Endothelial cell of umbilical vein (primary cell): ENCODE measurements around the gene NAV3. TPM values are rescaled to one million over a fixed set of nuclear protein-coding genes. Genes with fewer than 3 reads are reported as not detected.

ENCODE experiments used
- BruUV-seq: library from RNA; stranded (reverse); fragments of 400-500 nt; replicated peaks from 2 replicates; lab custom pipeline; 2021; lab: Mats Ljungman, UMichigan
- CTCF ChIA-PET: fragments of 300-600, 350-600 bp; sonication (Branson Sonifier 250); formaldehyde crosslinking; loops from one replicate; lab custom pipeline; 2021; ENCODE audit warnings: antibody characterized with exemption, inconsistent platforms; lab: Charles Lee
- POLR2A ChIA-PET: fragments of 300-600, 350-600 bp; sonication (Branson Sonifier 250); formaldehyde crosslinking; loops from one replicate; lab custom pipeline; 2021; ENCODE audit warnings: antibody characterized with exemption, inconsistent platforms; lab: Charles Lee
- DNase-seq: peaks from one replicate; pipeline ENCODE4 v3.0.0-alpha.2; 2011; ENCODE audit warnings: low read depth, low spot score
- FAIRE-seq: peaks from 2 replicates; lab custom pipeline; 2011; peaks lifted over from hg19 to GRCh38; lab: Jason Lieb, UNC
- H2AFZ ChIP-seq: 2 replicates; pipeline ENCODE4 v1.6.0; 2012; ENCODE audit warnings: low read depth, low read length, control low read depth, inconsistent platforms
- H3K27ac ChIP-seq: 2 replicates; pipeline ENCODE4 v1.5.1; 2011; ENCODE audit warnings: low read depth, mild to moderate bottlenecking, control low read depth, low read length, moderate library complexity; ENCODE audit not compliant: insufficient read depth
- H3K27me3 ChIP-seq, 2 experiments: 2 replicates each; pipeline versions ENCODE4 v1.6.0 to v1.6.1; 2011; ENCODE audit warnings: low read length in 2 of 2, mixed read lengths in 1 of 2; ENCODE audit not compliant: control insufficient read depth in 2 of 2, insufficient read depth in 2 of 2
- H3K36me3 ChIP-seq, 2 experiments: 2 replicates in 1 of 2; 3 replicates in 1 of 2; pipeline ENCODE4 v1.5.1; 2011; ENCODE audit warnings: low read length in 2 of 2, mild to moderate bottlenecking in 1 of 2, moderate library complexity in 1 of 2; ENCODE audit not compliant: control insufficient read depth in 2 of 2, insufficient read depth in 2 of 2; ENCODE audit errors: extremely low read depth in 1 of 2
- H3K4me1 ChIP-seq: 3 replicates; pipeline ENCODE4 v1.5.1; 2011; ENCODE audit warnings: mild to moderate bottlenecking, low read length; ENCODE audit not compliant: control insufficient read depth, insufficient read depth; ENCODE audit errors: extremely low read depth
- H3K4me2 ChIP-seq: 2 replicates; pipeline ENCODE4 v1.6.1; 2011; ENCODE audit warnings: low read length, control low read depth, mixed read lengths; ENCODE audit not compliant: insufficient read depth
- H3K4me3 ChIP-seq, 3 experiments: fragments of 200-600 bp in 1 of 3; sonication (generic), shearing (Covaris generic) in 1 of 3; replicated peaks in 1 of 3; 2 replicates each; pipeline ENCODE4 v1.5.1; 2011 to 2016; ENCODE audit warnings: control low read depth in 3 of 3, low read length in 3 of 3, mild to moderate bottlenecking in 2 of 3, inconsistent platforms in 1 of 3, low read depth in 1 of 3, moderate library complexity in 1 of 3; ENCODE audit not compliant: insufficient read depth in 1 of 3
- H3K79me2 ChIP-seq: 2 replicates; pipeline ENCODE4 v1.6.0; 2012; ENCODE audit warnings: low read length, inconsistent platforms; ENCODE audit not compliant: control insufficient read depth, insufficient read depth
- H3K9ac ChIP-seq: replicated peaks from 2 replicates; pipeline ENCODE3; 2011; ENCODE audit warnings: low read length, control low read depth; ENCODE audit not compliant: insufficient read depth; ENCODE audit errors: extremely low read depth
- H3K9me1 ChIP-seq: replicated peaks from 3 replicates; pipeline ENCODE4 v1.6.0; 2011; ENCODE audit warnings: mild to moderate bottlenecking, low read length; ENCODE audit not compliant: control insufficient read depth, insufficient read depth; ENCODE audit errors: extremely low read depth
- H3K9me3 ChIP-seq: replicated peaks from 2 replicates; pipeline ENCODE4 v1.5.1; 2012; ENCODE audit warnings: low read length, inconsistent platforms; ENCODE audit not compliant: control insufficient read depth, insufficient read depth
- H4K20me1 ChIP-seq: replicated peaks from 2 replicates; pipeline ENCODE3; 2011; ENCODE audit warnings: mild to moderate bottlenecking, low read length; ENCODE audit not compliant: control insufficient read depth, insufficient read depth; ENCODE audit errors: extremely low read depth
- EZH2 ChIP-seq: IDR thresholded peaks from 2 replicates; pipeline ENCODE4 v1.6.1; 2012; ENCODE audit warnings: borderline replicate concordance, low read depth, mild to moderate bottlenecking, moderate library complexity, low read length, inconsistent platforms; ENCODE audit not compliant: severe bottlenecking
- FOS ChIP-seq: IDR thresholded peaks from 2 replicates; pipeline ENCODE4 v1.6.1; 2011; ENCODE audit warnings: mild to moderate bottlenecking, low read length, moderate library complexity, borderline replicate concordance; ENCODE audit not compliant: insufficient read depth
- GATA2 ChIP-seq: IDR thresholded peaks from 2 replicates; pipeline ENCODE4 v1.7.0; 2011; ENCODE audit warnings: low read depth, mild to moderate bottlenecking, moderate library complexity, mixed read lengths, low read length; ENCODE audit not compliant: insufficient read length, insufficient read depth
- JUN ChIP-seq: IDR thresholded peaks from 2 replicates; pipeline ENCODE4 v1.6.1; 2011; ENCODE audit warnings: borderline replicate concordance, low read depth; ENCODE audit not compliant: insufficient read length, insufficient read depth
- MYC ChIP-seq: IDR thresholded peaks from one replicate; pipeline ENCODE4 v1.6.1; 2011; ENCODE audit warnings: mild to moderate bottlenecking, low read depth, low read length
- POLR2A ChIP-seq: IDR thresholded peaks from 2 replicates; pipeline ENCODE4 v1.6.1; 2012; ENCODE audit warnings: low read depth, mild to moderate bottlenecking, control low read depth, low read length
- POLR2AphosphoS5 ChIP-seq: IDR thresholded peaks from 2 replicates; pipeline ENCODE4 v1.6.1; 2012; ENCODE audit warnings: low read depth, mild to moderate bottlenecking, control low read depth, low read length, moderate library complexity; ENCODE audit not compliant: insufficient read depth
- dilution Hi-C: fragments of 300-500 bp; cut with MboI; formaldehyde crosslinking; loops from one replicate; pipeline ENCODE4 v1.15.0; 2019; ENCODE audit warnings: low sequenced_read_pairs; ENCODE audit not compliant: extremely low pct_ligation_motif_present
- intact Hi-C: fragments of 100-400 bp; cut with micrococcal nuclease; formaldehyde crosslinking; loops from one replicate; pipeline ENCODE4 v1.10.0; 2022
- polyA plus RNA-seq, 4 experiments: library from polyadenylated mRNA; depleted of rRNA in 3 of 4; stranded (reverse) in 3 of 4; unstranded in 1 of 4; fragments of >200 nt; gene quantifications; 2 replicates each; pipeline versions ENCODE4 v1.2.1 to v1.2.3, GENCODE V29; 2011 to 2012; ENCODE audit warnings: missing spikeins in 1 of 4
- total RNA-seq: library from RNA; stranded (reverse); gene quantifications from 2 replicates; pipeline ENCODE4 v1.2.3, GENCODE V29; 2021
- TF ChIP-seq, protein P1 (sequence below): IDR thresholded peaks from 2 replicates; pipeline ENCODE4 v1.6.1; 2011; ENCODE audit not compliant: insufficient read depth, insufficient read length
- TF ChIP-seq, protein P2 (sequence below), 2 donors: IDR thresholded peaks; 1 replicate in 1 of 2; 2 replicates in 1 of 2; pipeline ENCODE4 v1.5.1; 2011; ENCODE audit warnings: low read length in 2 of 2, mild to moderate bottlenecking in 2 of 2, moderate library complexity in 2 of 2, control low read depth in 1 of 2, inconsistent platforms in 1 of 2, low read depth in 1 of 2; ENCODE audit not compliant: insufficient read depth in 1 of 2; ENCODE audit errors: extremely low read depth in 1 of 2

The NAV3 gene
- total and polyA plus RNA-seq, 2 donors (not counting 3 experiments of a cell fraction or from before 2014, with no cell fraction given) = 6.7 to 40.1 TPM

DNA sequence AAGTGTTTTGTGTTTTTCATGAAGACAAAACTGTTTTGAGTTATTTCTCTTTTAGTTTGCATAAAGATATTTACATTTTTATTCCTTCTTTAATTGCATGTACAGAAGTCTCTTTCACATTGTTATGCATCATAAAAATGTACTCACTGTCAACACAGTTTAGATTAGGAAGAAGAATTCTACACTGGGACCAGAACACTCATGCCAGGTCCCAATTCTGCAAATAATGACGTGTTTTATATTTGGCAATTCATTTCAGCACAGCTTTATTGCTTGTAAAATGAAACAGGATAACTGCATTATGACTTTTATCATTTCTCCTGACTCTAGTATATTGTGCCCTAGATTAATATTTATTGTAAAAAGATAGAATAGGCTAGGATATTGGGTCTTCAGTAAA is 369.2 kb downstream of the NAV3 start:
- intact Hi-C loops = no loop called here
- Histone ChIP-seq H2AFZ (no peak overlapping the region), H3K9ac (no peak overlapping the region), H3K4me1 (peaks cover 5% of the 10 kb centered on the region), H3K4me2 (no peak overlapping the region), H3K79me2 (no peaks in the 10 kb centered on the region), H3K4me3 (no peak overlapping the region), H3K36me3 (peaks cover 0 to 11% of the 10 kb centered on the region in 2 experiments), H4K20me1 (no peaks in the 10 kb centered on the region), H3K9me3 (no peaks in the 10 kb centered on the region), H3K9me1 (peaks cover 3% of the 10 kb centered on the region), H3K27ac (no peak overlapping the region), H3K27me3 (no peaks in the 10 kb centered on the region)
- no peak for TF ChIP-seq POLR2A
- no peak for TF ChIP-seq FOS
- TF ChIP-seq, protein P1, sequence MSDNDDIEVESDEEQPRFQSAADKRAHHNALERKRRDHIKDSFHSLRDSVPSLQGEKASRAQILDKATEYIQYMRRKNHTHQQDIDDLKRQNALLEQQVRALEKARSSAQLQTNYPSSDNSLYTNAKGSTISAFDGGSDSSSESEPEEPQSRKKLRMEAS = no peak
- TF ChIP-seq, protein P2, sequence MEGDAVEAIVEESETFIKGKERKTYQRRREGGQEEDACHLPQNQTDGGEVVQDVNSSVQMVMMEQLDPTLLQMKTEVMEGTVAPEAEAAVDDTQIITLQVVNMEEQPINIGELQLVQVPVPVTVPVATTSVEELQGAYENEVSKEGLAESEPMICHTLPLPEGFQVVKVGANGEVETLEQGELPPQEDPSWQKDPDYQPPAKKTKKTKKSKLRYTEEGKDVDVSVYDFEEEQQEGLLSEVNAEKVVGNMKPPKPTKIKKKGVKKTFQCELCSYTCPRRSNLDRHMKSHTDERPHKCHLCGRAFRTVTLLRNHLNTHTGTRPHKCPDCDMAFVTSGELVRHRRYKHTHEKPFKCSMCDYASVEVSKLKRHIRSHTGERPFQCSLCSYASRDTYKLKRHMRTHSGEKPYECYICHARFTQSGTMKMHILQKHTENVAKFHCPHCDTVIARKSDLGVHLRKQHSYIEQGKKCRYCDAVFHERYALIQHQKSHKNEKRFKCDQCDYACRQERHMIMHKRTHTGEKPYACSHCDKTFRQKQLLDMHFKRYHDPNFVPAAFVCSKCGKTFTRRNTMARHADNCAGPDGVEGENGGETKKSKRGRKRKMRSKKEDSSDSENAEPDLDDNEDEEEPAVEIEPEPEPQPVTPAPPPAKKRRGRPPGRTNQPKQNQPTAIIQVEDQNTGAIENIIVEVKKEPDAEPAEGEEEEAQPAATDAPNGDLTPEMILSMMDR (IDR thresholded peaks at IDR 0.05; ENCODE audit: extremely low read depth in 1 of 2, insufficient read depth in 1 of 2, low read depth in 1 of 2, low read length in 2 of 2) = no peak
- no TSS peak for BruUV-seq
- DNase-seq (no peak), FAIRE-seq (no peak)
- POLR2A ChIA-PET = no interaction called here
- CTCF ChIA-PET = no interaction called here
- dilution Hi-C loops = no loop called here

DNA sequence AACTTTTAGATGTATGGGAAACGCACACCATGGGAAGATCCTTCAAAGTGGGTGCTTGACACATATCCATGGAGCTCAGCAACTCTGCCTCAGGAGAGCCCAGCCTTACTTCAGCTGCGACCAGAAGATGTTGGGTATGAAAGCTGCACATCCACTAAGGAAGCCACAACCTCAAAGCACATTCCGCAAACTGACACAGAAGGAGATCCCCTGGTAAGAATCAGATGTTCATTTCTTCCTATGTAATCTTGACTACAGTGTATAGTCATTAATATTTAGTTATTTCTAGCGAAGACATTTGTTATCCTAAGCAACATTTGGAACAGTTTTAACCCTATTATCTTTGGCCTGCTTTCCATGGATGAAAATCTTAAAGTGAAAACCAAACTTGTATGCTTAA is 374.2 kb downstream of the NAV3 start:
- Histone ChIP-seq H3K9me1 (no peaks in the 10 kb centered on the region), H3K36me3 (peaks cover 0 to 3% of the 10 kb centered on the region in 2 experiments), H3K27ac (no peak overlapping the region), H3K4me1 (no peaks in the 10 kb centered on the region), H3K4me3 (no peak overlapping the region), H4K20me1 (no peaks in the 10 kb centered on the region), H3K9ac (no peak overlapping the region), H3K27me3 (no peaks in the 10 kb centered on the region), H3K79me2 (no peaks in the 10 kb centered on the region), H3K4me2 (no peak overlapping the region), H3K9me3 (no peaks in the 10 kb centered on the region), H2AFZ (no peak overlapping the region)
- CTCF ChIA-PET = no interaction called here
- BruUV-seq = no TSS peak
- intact Hi-C loops = no loop called here
- dilution Hi-C loops = no loop called here
- no peak for FAIRE-seq
- TF ChIP-seq GATA2 = no peak
- TF ChIP-seq JUN = no peak
- no peak for TF ChIP-seq FOS
- no peak for TF ChIP-seq MYC
- TF ChIP-seq, protein P1 = no peak
- no peak for TF ChIP-seq POLR2AphosphoS5
- TF ChIP-seq POLR2A = no peak
- TF ChIP-seq, protein P2 (IDR thresholded peaks at IDR 0.05; ENCODE audit: extremely low read depth in 1 of 2, insufficient read depth in 1 of 2, low read depth in 1 of 2, low read length in 2 of 2) = no peak
- TF ChIP-seq EZH2 = no peak
- POLR2A ChIA-PET = no interaction called here
- no peak for DNase-seq
